Psoas muscle (tissue), 8 donors: ENCODE results near the gene HMGXB4. TPM values are rescaled to one million over a fixed set of nuclear protein-coding genes. Genes with fewer than 3 reads are reported as not detected.
A peak's percentile ranks its signal among the peaks of the same experiment; 100 is the strongest.
"Not testable (repeated sequence)": the region's sequence is repeated elsewhere in the genome, so short reads cannot be mapped to it uniquely, and the experiment has no call there.

Experiments used
- ATAC-seq, 4 donors: fragments of 200-7000 bp; cut with Tn5 transposase; one replicate each; pipeline ENCODE4 v1.9.1; 2020; ENCODE audit warnings: moderate library complexity in 3 of 4, mild to moderate bottlenecking in 2 of 4
- DNase-seq, 2 donors: peaks; one replicate each; pipeline ENCODE4 v3.0.0-alpha.2; 2020
- H3K27ac ChIP-seq: fragments of 200-600 bp; one replicate; pipeline ENCODE4 v1.8.0; 2022
- H3K27me3 ChIP-seq, 3 donors: fragments of 200-600 bp in 1 of 3; one replicate each; pipeline versions ENCODE4 v1.6.1 to v1.8.0; 2013 to 2022; ENCODE audit warnings: low read length in 2 of 3, mild to moderate bottlenecking in 2 of 3, moderate library complexity in 1 of 3; ENCODE audit not compliant: insufficient read depth in 3 of 3
- H3K36me3 ChIP-seq, 2 donors: fragments of 200-600 bp in 1 of 2; one replicate each; pipeline versions ENCODE4 v1.6.1 to v1.8.0; 2013 to 2022; ENCODE audit warnings: low read depth in 1 of 2, mild to moderate bottlenecking in 1 of 2, moderate library complexity in 1 of 2; ENCODE audit not compliant: insufficient read depth in 1 of 2
- H3K4me1 ChIP-seq: fragments of 200-600 bp; one replicate; pipeline ENCODE4 v1.8.0; 2022
- H3K4me3 ChIP-seq: fragments of 200-600 bp; one replicate; pipeline ENCODE4 v1.8.0; 2022; ENCODE audit warnings: mild to moderate bottlenecking
- H3K9me3 ChIP-seq: fragments of 200-600 bp; one replicate; pipeline ENCODE4 v1.8.0; 2022
- CTCF ChIP-seq: fragments of 200-600 bp; IDR thresholded peaks from one replicate; pipeline ENCODE4 v1.8.0; 2022; ENCODE audit warnings: antibody characterized with exemption
- WGBS, 3 donors: extraction: QIAGEN DNeasy Blood & Tissue Kit; methylation state at CpG; one replicate each; pipeline versions ENCODE4 v1.1.6 to v1.1.7; 2013; 5-methylcytosine and 5-hydroxymethylcytosine counted together
- intact Hi-C, 2 donors: fragments of 100-400 bp; cut with DNase I; formaldehyde crosslinking; loops; one replicate each; pipeline versions ENCODE4 v1.11.0 to v1.14.2; 2022
- polyA plus RNA-seq, 3 donors: library from polyadenylated mRNA; stranded (reverse); fragments of 200-250 nt; gene quantifications; one replicate each; pipeline ENCODE4 v1.2.3, GENCODE V29; 2013
- total RNA-seq, 4 donors: library from RNA; stranded (reverse); fragmentation: NEBNext Ultra II Directional in 2 of 4; extraction: Animal tissue kit (Norgen Biotek cat#: 25700) in 2 of 4; gene quantifications; one replicate each; pipeline versions ENCODE4 v1.2.1 to v1.2.4, GENCODE V29; 2021 to 2023
- donor health status: healthy with polysubstance abuse.
- donor health status: DM: no; HTN: no; CAD: no; lungs with moderate emphysema.
- donor health status: Bipolar disorder and iron deficiency.
- donor health status: healthy.
- donor health status: DM: yes; HTN: yes; CAD: no.
- donor health status: DM: no; HTN: no; CAD: no.
- donor health status: DM: no; HTN: no; CAD: no.
- donor health status: DM: yes; HTN: yes; CAD: no.

HMGXB4 gene
- total and polyA plus RNA-seq, 7 donors = 6.0 to 12.4 (median 9.7) TPM

GRCh38 chr22:35230417-35230816 is 26.9 kb upstream of the HMGXB4 start:
- no peak for DNase-seq
- no peaks in the 10 kb centered on the region for H3K36me3 ChIP-seq
- ATAC-seq = no peak
- H3K4me1 ChIP-seq = no peaks in the 10 kb centered on the region
- intact Hi-C loops = no loop called here
- no peak overlapping the region for H3K27ac ChIP-seq
- no peak for TF ChIP-seq CTCF
- H3K4me3 ChIP-seq = no peak overlapping the region
- H3K27me3 ChIP-seq = peaks cover 0 to 28% (median 5%) of the 10 kb centered on the region in 3 donors
- no peaks in the 10 kb centered on the region for H3K9me3 ChIP-seq

GRCh38 chr22:35230839-35231584 is 26.3 kb upstream of the HMGXB4 start:
- intact Hi-C loops = no loop called here

GRCh38 chr22:35231585-35232084 is 25.7 kb upstream of the HMGXB4 start:
- 16 to 20% (median 17%) methylated on average over 7 of the region's 7 CpGs for WGBS, 3 donors
- H3K36me3 ChIP-seq = no peaks in the 10 kb centered on the region
- peak in 1 of 2 donors; percentile 44 for DNase-seq
- H3K27me3 ChIP-seq = peaks cover 0 to 28% (median 5%) of the 10 kb centered on the region in 3 donors
- ATAC-seq = peak in 2 of 4 donors; percentile 52 to 54
- H3K4me1 ChIP-seq = no peaks in the 10 kb centered on the region
- H3K9me3 ChIP-seq = no peaks in the 10 kb centered on the region
- no peak overlapping the region for H3K4me3 ChIP-seq
- intact Hi-C loops = no loop called here
- peak; percentile 64 for TF ChIP-seq CTCF
- no peak overlapping the region for H3K27ac ChIP-seq

More at GRCh38 chr22:35230839-35231584, 26.3 kb upstream of the HMGXB4 start:
- no peaks in the 10 kb centered on the region for H3K4me1 ChIP-seq
- ATAC-seq = no peak
- H3K4me3 ChIP-seq = no peak overlapping the region
- no peaks in the 10 kb centered on the region for H3K36me3 ChIP-seq
- WGBS, 3 donors = 46 to 53% (median 49%) methylated on average over 16 of the region's 16 CpGs
- no peak for DNase-seq
- H3K27me3 ChIP-seq = peaks cover 0 to 28% (median 5%) of the 10 kb centered on the region in 3 donors
- no peaks in the 10 kb centered on the region for H3K9me3 ChIP-seq
- no peak overlapping the region for H3K27ac ChIP-seq
- TF ChIP-seq CTCF = no peak

GRCh38 chr22:35238749-35239148 is 18.5 kb upstream of the HMGXB4 start:
- DNase-seq, H3K36me3 ChIP-seq, H3K4me3 ChIP-seq, H3K27ac ChIP-seq, H3K4me1 ChIP-seq, H3K9me3 ChIP-seq, ATAC-seq, intact Hi-C loops, H3K27me3 ChIP-seq: not testable (repeated sequence)
- 83 to 95% (median 91%) methylated on average over 1 of the region's 1 CpG for WGBS, 3 donors

- DNase-seq, intact Hi-C loops: not testable (repeated sequence)
- 76 to 86% (median 81%) methylated on average over 4 of the region's 4 CpGs for WGBS, 3 donors
Measured at GRCh38 chr22:35244507-35244906, 12.8 kb upstream of the HMGXB4 start.

More at GRCh38 chr22:35244507-35244906, 12.8 kb upstream of the HMGXB4 start:
- not testable (repeated sequence) for H3K4me3 ChIP-seq, H3K36me3 ChIP-seq, H3K9me3 ChIP-seq, H3K27ac ChIP-seq, H3K4me1 ChIP-seq, ATAC-seq, H3K27me3 ChIP-seq
